ENCODE data around the gene PI4KA.
"Not testable (repeated sequence)": the region's sequence is repeated elsewhere in the genome, so short reads cannot be mapped to it uniquely, and the experiment has no call there.

Gene PI4KA

DNA sequence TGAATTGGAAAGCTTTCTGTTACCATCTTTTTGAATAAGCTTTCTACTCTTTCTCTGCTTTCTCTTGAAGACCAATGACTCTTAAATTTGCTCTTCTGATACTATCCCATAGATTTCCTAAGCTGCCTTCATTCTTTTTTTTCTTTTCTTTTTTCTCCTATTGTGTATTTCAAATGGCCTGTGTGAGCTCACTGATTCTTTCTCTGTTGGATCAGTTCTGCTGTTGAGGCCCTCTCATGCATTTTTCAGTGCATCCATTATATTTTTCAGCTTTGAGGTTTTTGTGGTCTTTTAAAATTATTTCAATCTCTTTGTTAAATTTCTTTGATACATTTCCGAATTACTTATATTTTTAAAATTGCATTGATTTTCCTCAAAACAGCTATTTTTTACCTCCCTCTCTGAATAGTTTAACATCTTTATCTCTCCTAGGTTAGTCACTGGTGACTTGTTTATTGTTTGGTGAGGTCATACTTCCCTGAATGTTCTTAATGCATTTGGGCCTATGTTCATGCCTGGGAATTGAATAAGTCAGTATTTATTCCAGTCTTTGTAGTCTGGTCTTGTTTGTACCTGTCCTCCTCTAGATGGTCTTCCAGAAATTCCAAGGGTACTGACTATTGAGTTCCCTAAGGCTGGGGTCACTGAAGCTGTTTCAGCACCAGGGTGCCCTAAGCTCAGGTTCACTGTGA is 195.3 kb downstream of the PI4KA start:
- no peak for DNase-seq

DNA sequence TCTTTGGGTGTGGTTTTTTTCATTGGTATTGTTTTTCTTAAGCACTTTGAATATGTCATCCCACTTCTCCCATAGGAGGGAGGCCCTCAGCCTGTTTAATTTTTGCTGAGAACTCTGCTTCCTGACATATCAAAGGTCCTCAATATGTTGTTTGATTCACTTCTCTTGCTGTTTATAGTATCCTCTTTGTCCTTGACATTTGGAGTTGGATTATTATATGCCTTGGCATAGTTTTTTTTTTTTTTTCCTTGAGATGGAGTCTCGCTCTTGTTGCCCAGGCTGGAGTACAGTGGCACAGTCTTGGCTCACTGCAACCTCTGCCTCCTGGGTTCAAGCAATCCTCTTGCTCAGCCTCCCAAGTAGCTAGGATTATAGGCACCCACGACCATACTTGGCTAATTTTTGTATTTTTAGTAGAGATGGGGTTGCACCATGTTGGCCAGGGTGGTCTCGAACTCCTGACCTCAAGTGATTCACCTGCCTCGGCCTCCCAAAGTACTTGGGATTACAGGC is 196.0 kb downstream of the PI4KA start:
- not testable (repeated sequence) for DNase-seq

DNA sequence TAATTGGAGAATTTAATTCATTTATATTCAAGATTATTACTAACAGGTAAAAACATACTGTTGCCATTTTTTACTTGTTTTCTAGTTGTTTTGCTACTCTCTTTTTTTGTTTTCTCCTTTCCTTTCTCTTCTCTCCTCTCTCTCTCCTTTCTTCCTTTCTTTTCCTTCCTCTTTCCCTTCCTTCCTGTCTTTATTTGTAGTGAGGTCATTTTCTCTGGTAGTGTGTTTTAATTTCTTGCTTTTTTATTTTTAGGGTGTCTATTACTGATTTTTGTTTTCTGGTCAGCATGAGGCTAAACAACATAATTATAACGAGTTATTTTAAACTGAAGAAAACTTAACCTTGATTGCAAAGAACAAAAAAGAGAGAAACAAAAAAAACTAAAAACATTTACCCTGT is 197.1 kb downstream of the PI4KA start:
- DNase-seq = no peak

DNA sequence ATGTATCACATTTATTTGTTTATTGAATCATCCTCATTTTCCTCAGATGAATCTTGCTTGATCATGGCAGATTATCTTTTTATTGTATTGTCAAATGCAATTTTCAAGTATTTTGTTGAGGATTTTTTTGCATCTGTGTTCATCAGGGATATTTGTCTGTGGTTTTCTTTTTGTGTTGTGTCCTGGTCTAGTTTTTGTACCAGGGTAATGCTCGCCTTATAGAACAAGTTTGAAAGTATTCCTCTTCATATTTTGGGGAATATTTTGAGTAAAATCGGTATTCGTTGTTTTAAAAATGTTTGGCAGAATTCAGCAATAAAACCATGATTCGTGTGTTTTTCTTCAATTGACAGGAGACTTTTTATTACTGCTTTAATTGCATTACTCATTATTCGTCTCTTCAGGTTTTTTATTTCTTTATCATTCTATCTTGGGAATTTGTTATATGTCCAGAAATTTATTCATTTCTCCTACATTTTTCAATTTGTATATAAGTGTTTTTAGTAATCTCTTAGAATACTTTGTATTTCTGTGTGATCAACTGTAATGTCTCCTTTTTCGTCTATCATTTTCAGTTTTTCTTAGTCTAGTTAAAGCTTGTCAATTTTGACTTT is 198.1 kb downstream of the PI4KA start:
- DNase-seq = no peak

DNA sequence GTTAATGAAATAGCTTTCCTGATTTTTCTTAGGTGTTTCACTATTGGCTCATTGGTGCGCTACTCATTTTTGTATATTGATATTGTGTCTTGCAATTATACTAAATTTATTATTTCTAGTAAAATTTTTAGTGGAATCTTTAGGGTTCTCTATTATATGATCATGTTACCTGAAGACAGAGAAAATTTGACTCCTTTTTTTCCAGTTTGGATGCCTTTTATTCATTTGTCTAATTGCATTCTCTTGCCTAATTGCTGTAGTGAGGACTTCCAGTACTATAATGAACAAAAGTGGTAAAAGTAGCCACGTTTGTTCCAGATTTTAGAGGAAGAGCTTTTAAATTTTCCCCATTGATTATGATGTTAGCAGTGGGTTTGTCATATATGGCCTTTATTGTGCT is 198.7 kb downstream of the PI4KA start:
- DNase-seq = no peak

DNA sequence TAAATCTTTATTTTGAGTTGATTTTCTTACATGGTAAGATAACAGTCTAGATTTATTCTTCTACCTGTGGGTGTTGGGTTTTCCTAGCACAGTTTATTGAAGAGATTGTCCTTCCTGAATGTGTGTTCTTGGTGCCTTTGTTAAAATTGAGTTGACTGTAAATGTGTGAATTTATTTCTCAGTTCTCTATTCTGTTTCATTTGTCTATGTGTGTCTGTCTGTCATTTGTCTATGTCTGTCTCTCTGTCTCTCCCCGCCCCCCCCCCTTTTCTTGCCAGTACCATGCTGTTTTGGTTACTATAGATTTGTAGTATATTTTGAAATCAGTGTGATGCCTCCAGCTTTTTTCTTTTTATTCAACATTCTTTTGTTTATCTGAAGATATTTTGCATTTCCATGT is 199.4 kb downstream of the PI4KA start:
- DNase-seq = no peak

DNA sequence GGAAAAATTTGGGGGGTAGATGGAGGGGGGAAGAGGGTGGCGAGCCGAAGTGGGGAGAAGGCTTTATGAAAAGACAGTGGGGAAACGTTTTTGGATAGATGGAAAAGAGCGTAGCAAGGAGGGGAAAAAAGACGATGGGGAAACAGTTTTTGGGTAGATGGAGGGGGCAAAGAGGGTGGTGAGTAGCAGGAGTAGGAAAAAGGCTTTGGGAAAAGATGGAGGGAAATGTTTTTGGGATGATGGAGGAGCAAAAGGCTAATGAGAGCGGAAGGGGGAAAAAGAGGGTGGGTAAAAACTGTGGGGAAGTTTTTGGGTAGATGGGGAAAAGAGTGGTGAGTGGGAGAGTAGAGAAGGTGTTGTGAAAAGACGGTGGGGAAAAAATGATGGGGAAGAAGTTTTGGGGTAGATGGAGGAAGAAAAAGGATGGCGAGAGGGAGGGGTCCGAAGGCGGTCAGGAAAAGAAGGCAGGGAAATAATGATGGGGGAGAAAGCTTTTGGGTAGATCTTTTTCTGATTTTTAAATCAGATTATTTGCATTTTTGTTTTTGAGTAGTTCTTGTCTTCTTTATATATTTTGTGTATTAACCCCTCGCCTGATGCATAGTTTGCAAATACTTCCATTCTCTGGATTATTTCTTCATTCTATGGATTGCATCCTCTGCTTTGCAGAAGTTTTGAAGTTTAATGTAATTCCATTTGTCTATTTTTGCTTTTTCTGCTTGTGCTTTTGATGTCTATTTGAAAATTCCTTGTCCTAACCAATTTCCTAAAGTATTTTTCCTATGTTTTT is 200.0 kb downstream of the PI4KA start:
- DNase-seq = no peak

DNA sequence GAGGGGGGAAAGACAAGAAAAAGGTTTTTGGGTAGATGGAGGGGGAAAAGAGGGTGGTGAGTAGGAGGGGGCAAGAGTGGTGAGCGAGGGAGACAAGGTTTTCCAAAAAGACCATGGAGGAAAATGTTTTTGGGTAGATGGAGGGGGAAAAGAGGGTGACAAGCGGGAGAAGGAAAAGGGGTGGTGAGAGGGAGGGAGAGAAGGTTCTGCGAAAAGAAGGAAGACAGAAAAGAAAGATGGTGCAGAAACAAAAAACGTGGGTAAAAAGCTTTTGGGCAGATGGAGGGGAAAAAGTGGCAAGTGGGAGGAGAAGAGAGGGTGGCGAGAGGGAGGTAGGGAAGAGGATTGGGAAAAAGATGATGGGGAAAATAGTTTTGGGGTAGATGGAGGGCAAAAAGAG is 200.6 kb downstream of the PI4KA start:
- no peak for DNase-seq
